GM10847 (cell line): ENCODE measurements around the gene SGPP1.

Source experiments
- POLR2A ChIP-seq: IDR thresholded peaks from 2 replicates; pipeline ENCODE4 v1.6.1; 2011; ENCODE audit not compliant: insufficient read length; ENCODE audit errors: extremely low read depth

SGPP1 gene

DNA sequence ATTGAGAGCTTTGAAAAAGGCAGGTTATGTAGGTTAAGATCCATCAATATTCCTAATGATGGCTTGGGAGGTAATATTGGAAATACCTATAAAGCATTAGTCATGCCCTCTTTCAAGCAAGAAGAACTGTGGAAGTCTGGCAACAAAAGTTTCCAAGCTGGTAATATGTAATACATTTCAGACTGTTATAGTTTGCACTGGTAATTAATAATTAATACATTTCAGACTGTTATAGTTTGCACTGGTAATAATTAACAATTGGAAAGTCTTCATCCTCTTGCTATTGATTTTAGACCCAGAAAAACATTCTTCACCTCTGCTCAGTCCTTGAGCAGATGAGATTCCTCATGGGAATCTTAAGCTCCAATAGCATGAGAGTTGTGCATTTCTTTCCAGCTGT, 57.2 kb downstream of the SGPP1 start:
- no peak for TF ChIP-seq POLR2A

DNA sequence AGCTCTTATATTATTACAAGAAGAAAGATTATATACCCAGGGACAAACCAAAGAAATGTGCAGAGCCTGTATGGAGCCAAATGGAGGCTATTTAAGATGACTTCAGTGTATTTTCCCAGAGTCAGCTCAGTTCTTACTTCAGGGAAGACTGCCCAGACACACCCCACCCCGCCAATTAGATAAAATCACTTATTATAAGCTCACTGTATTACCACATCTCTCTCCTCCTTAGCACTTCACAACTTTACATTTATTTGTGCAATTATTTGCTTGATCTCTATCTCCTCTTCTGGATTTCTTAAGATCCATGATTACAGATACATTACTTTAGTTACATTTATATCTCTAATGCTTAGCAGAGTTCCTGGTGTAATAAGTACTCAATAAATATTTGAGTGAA, 61.5 kb downstream of the SGPP1 start:
- TF ChIP-seq POLR2A = no peak

DNA sequence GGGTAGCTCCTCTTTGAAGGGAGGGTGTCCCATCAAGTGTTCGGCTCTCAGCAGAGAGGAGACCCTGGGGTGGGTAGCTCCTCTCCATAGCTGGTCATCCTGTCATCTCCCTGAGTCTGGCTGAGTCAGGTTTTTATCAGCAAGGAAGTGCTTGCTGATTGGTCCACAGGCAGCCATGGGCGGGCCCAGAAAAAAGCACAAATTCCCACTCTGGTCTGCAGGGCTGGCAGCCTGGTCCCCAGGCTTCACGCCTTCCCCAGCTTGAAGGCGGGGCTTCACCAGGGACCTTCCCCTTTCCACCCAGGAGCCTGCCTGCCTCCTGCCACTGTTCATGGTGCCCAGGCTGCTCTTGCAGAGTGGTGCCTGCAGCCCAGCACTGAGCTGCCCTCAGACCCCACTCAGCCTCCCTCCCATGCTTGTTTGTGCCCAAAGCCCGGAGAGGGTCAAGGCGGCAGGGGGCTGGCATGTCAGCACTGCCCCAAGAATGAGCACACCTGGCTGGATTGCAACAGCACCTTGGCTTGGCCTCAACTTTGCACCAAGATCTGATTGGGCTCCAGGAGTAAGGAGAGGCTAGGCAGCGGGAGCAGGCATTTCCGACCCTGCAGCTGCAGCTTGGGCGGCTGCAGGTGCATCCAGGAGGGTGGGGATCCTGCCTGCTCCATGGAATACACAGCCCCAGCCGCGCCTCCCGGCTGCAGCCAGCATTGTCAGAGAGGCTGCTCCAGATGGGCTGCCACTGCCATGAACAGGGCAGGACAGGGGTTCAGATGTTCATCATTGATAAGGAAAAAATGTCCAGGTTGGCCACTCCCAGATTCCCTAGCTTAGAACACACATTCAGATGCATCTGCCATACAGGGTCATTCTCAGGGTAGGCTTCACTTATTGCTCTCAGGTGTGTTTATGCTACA, 64.2 kb downstream of the SGPP1 start:
- no peak for TF ChIP-seq POLR2A

DNA sequence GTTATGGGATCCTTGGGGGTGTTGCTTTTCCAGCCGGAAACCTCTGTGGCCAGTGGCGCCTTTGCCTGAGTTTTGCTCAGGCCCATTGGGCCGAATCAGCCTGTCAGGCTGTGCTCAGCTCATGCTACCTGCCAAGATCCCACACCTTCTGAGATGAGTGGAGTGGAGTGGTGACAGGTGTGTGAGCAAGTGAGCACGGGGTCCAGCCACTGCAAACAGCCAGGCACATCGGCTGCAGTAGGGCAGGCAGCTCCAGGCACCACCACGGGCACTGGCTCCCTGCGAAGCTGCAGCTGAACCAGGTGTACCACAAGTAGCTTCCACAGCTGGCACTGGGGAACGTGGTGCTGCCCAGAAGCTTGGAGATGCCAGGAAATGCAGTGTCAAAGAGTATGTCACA, 65.1 kb downstream of the SGPP1 start:
- no peak for TF ChIP-seq POLR2A

DNA sequence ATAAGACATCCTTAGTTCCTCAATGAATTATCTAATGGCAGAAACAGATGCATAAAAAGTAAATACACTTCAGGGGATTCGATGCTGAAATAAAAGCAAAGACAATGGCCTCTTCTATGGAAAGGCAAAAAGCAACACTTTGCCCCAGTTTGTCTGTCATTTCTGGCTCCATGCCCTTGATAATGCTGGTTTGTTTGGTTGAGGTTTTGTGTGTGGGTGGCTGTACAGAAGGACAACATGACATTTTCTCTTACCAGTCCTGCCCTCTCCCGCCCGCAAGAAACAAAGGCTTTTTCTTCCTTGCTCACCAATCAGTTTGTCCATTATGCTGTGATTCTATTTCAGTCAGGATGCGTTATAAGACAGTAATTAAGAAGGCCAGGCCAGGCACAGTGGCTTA, 68.1 kb downstream of the SGPP1 start:
- no peak for TF ChIP-seq POLR2A

DNA sequence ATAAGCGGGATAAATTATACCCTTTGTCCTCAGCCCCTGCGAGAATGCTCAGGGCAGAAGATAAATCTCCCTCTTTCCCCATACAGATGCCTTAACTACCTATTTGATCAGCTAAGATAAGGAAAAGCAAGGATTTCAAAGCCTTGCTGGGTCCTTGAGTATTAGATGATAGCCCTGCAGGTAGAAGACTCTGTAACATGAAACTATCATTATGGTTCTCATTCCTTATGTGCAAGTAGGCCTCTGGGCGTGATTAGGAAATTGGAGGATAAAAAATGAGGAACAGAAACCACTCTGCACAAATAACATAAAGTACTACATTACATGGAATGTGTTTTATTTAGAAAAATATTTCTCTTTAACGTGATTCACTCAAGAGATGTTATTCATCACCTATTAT, 71.7 kb downstream of the SGPP1 start:
- TF ChIP-seq POLR2A = no peak

DNA sequence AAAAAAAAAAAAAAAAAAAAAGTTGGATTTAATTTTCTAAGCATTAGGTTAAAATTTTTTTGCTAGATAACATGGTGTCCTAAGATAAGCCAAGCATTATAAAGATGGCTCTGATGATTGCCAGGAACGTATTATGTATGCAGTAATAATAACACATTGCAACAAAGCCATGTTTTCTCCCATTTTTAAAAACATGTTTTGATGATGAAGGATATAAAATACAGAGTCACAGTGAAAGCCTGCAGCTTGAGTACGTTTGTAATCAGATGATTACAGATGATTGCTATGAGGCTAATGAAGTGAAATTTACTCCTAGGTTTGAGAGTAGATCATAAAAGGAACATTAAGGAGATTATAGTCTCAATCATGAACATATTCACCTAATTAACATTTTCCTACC, 72.9 kb downstream of the SGPP1 start:
- TF ChIP-seq POLR2A = no peak

DNA sequence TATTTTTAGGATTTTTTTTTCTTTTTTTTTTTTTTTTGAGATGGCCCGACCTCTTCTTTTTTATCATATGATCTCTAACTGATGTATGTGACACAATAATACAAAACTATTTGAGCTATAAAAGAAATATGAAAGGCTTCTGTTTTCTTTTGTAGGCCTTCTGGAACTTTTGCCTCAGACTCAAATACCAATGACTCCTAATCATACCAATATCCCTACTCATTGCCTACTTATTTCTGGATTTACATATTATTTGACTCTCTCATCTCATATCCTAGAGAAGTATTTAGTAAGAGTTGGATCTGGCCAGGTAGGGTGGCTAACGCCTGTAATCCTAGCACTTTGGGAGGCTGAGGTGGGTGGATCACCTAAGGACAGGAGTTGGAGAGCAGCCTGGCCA, 73.5 kb downstream of the SGPP1 start:
- TF ChIP-seq POLR2A = no peak

DNA sequence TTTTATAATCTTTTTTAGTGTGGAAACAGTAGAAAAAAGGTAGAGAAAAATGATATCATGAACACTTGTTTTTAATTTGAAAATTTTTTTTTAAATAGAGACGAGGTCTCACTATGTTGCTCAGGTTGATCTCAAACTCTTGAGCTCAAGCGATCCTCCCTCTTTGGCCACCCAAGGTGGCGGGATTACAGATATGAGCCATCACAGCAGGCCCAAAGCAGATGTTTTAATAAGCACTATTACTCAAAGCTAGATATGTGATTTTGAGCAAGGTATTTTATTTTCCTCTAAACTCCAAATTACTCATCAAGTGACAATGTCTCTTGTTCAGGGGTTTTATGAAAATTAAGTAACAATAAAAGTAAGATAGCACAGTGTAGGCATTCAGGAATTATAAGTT, 75.5 kb downstream of the SGPP1 start:
- no peak for TF ChIP-seq POLR2A

DNA sequence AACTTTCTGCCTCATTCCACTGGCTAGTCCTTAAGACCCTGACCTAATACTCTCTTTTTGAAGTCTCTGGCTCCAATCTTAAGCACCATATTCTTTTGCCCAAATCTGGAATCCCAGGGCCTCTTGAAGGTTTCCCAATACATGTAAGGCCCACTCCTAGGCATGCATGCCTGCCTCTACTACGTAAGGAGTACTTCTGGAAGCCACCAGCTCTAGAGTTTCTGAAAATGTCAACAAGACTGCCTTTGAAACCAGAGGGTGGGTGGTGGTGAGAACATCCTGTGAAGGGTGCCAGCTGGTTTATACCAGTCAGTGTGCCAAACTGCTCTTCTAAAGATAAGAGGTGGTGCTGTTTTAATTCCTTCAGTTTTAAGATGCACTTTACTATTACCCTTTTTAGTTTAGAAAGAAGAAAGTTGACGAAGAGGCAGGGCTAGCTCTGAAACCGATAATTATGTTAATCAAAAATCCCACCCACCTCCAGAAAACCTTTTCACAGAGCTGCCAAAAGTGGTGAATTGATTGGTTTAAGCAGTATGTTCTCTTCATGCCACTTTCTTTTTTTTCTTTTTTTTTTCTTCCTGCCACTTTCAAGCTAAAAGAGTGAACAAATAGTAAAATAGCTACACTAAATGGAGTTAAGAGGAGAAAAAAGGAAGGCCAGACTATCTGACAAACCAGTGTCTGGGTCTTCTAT, 77.5 kb downstream of the SGPP1 start:
- no peak for TF ChIP-seq POLR2A

DNA sequence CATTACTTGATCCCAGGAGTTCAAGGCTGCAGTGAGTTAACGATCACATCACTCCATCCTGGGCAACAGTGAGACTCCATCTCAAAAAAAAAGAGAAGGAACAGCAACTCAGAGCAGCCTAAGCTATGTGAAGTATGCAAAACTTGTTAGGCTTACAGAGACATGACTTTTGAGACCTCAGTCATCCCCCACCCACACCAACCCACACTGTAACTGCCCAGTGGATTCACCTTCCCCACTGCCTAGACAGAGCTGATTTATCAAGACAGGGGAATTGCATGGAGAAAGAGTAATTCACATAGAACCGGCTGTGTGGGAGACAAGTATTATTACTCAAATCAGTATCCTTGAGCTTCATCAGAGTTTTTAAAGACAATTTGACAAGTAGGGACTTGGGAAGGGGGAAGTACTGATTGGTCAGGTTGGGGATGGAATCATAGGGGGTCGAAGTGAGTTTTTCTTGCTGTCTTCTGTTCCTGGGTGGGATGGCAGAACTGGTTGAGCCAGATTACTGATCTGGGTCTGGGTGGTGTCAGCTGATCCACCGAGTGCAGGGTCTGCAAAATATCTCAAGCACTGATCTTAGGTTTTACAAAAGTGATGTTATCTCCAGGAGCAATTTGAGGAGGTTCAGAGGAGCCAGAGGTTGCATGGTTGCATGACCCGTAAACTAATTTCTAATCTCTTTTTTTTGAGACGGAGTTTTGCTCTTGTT, 80.0 kb downstream of the SGPP1 start:
- no peak for TF ChIP-seq POLR2A

DNA sequence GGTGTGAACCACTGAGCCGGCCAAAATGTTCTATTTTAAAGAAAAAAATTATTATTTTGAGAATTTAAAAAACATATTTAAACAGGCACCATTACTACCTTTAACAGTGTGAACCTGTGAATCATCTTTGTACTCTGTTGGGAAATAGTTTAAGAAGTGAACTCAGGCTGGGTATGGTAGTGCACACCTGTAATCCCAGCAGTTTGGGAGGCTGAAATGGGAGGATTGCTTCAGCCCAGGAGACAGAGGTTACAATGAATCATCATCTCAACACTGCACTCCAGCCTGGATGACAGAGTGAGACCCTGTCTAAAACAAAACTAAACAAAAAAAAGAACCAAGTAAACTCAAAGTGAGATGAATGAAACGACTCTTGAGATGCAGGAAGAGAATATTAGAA, 83.1 kb downstream of the SGPP1 start:
- no peak for TF ChIP-seq POLR2A

DNA sequence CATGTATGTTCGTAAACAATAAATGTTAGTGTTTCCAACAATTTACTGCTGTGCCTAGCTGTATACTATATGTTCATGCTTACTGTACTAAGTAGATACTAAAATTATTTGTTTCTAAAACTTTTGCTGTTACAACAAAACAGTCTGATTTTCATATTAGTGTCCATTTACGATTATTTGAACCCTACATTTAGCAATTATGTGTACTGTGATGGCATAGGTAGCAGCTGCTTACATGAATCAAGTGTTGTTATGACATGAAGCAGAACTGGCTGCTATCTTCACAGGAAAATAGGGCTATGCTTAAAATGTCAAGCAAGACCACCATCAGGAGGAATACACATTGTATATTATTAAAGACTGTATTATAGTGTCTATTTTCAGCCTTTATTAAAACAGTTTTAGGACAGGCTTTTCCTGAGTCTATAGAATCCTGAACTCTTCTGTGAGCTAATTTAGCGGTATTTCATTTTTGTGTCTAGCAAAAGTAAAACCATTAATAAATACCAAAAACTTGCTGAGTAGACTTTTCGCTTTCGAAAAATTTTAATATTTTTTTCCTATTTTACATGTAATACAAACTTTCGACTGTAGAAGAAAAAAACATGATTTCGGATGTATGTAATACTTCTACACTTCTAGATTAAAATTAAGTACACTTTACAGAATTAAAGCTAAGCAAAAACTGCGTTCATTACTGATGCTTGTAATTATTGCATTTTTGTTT, 85.0 kb downstream of the SGPP1 start:
- no peak for TF ChIP-seq POLR2A

DNA sequence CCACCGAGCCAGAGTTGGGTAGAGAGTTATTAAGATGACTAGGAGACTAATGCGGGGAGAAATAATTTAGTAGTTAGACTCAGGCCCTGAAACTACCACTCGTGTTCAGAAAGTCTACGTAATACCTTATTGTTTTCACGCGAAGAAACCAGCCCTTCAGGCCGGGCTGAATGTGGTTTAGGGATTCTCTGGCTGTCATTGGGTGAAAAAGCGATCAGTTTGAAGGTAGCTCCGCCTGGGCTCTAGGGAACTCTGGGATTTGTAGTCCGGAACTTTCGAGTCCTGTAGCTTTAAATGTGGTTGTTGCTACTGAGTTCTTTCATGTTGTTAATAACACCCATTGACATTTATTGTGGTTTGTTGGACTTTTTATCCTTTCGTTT, 85.6 kb downstream of the SGPP1 start:
- TF ChIP-seq POLR2A = no peak
